Left ventricle myocardium inferior (tissue), 1 donor: ENCODE results near the gene FOXB1. TPM values are rescaled to one million over a fixed set of nuclear protein-coding genes. Genes with fewer than 3 reads are reported as not detected.

Source experiments
- DNase-seq: peaks from one replicate; pipeline ENCODE4 v3.0.0-alpha.2; 2020
- H3K27ac ChIP-seq: fragments of 200-600 bp; replicated peaks from 2 replicates; pipeline ENCODE4 v1.8.0; 2021
- H3K27me3 ChIP-seq: fragments of 200-600 bp; 2 replicates; pipeline ENCODE4 v1.8.0; 2021; ENCODE audit warnings: low read depth
- H3K36me3 ChIP-seq: fragments of 200-600 bp; 2 replicates; pipeline ENCODE4 v1.8.0; 2021
- H3K4me1 ChIP-seq: fragments of 200-600 bp; 2 replicates; pipeline ENCODE4 v1.8.0; 2021
- H3K4me3 ChIP-seq: fragments of 200-600 bp; 2 replicates; pipeline ENCODE4 v1.8.0; 2021; ENCODE audit warnings: mild to moderate bottlenecking, moderate library complexity
- H3K9me3 ChIP-seq: fragments of 200-600 bp; replicated peaks from 2 replicates; pipeline ENCODE4 v1.8.0; 2021
- intact Hi-C: fragments of 100-400 bp; cut with micrococcal nuclease; formaldehyde crosslinking; loops from one replicate; pipeline ENCODE4 v1.11.0; 2022
- total RNA-seq: library from RNA; stranded (reverse); fragmentation: NEBNext Ultra II Directional; extraction: Animal tissue kit (Norgen Biotek cat#: 25700); gene quantifications from one replicate; pipeline ENCODE4 v1.2.1, GENCODE V29; 2021
- TF ChIP-seq, protein P1 (sequence below): fragments of 200-600 bp; IDR thresholded peaks from 2 replicates; pipeline ENCODE4 v1.8.0; 2021; ENCODE audit warnings: antibody characterized with exemption, mild to moderate bottlenecking, borderline replicate concordance
- donor health status: DM: no; HTN: yes; CAD: no; lungs with severe emphysema.

Gene FOXB1
- total RNA-seq, 1 donor from 2014 or later: not detected

DNA sequence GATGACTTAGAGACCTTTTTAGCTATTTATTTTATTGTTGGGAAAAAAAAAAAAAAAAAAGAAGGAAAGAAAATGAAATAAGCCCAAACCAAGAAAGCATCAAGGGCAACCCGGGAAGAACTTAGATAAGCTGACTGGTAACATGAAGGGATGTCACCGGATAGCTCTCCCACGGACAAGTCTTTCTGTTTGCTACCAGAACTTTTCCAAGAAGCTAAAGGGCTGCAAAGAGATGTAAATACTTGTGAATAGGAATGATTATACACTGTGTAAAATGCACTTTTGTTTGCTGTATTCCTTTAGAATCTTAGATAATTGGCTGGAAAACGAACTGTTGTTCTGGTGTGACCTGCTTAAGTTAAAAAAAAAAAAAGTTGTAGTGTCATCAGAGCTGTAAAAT is 2.8 kb downstream of the FOXB1 start:
- TF ChIP-seq, protein P1, sequence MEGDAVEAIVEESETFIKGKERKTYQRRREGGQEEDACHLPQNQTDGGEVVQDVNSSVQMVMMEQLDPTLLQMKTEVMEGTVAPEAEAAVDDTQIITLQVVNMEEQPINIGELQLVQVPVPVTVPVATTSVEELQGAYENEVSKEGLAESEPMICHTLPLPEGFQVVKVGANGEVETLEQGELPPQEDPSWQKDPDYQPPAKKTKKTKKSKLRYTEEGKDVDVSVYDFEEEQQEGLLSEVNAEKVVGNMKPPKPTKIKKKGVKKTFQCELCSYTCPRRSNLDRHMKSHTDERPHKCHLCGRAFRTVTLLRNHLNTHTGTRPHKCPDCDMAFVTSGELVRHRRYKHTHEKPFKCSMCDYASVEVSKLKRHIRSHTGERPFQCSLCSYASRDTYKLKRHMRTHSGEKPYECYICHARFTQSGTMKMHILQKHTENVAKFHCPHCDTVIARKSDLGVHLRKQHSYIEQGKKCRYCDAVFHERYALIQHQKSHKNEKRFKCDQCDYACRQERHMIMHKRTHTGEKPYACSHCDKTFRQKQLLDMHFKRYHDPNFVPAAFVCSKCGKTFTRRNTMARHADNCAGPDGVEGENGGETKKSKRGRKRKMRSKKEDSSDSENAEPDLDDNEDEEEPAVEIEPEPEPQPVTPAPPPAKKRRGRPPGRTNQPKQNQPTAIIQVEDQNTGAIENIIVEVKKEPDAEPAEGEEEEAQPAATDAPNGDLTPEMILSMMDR: no peak
- Histone ChIP-seq H3K4me3 (peak overlapping the region; percentile 64), H3K4me1 (peaks cover 31% of the 10 kb centered on the region), H3K36me3 (no peaks in the 10 kb centered on the region), H3K27me3 (peaks cover 100% of the 10 kb centered on the region), H3K27ac (no peak overlapping the region), H3K9me3 (no peaks in the 10 kb centered on the region)
- no peak for DNase-seq
- intact Hi-C loops: no loop called here

DNA sequence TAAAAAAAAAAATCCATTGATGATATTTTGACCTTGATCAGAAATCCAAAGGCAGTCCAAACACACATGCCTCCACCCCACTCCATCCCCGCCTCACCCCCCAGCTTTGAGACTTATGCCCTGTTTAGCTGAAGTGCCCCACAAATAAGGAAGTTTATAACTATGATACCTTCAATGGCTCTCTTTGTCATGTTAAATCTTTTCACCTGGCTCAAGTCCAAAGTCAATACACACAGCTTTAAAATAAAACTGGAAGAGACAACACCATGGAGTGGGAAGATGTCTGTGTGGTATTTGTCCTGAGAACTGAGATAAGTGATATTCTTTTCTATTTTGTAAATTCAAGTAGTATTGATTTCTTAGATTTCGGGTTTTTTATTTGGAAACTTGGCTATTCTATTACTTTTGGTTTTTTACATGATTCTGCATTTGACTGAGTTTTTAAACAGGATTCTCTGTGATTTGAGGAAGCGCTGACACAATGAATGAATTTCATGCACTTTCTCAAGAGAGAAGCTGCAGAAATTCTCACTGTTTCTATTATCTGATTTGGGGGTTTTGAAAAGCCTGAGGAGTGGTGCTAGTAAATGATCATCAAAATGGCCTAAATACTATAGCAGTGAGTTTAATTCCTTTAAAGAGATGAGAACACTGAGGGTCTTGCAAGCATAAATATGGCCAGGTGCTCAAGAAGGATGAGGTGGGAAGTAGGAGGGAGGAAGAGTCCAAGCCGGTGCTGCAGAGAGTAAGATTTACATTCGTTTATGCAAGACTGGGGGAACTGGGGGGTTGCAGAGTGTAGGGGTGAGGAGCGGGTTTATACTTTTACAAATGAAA is 5.2 kb downstream of the FOXB1 start:
- DNase-seq: no peak
- intact Hi-C loops: no loop called here
- no peak overlapping the region for H3K4me3 ChIP-seq
- H3K36me3 ChIP-seq: no peaks in the 10 kb centered on the region
- no peak overlapping the region for H3K27ac ChIP-seq
- no peaks in the 10 kb centered on the region for H3K9me3 ChIP-seq
- peaks cover 100% of the 10 kb centered on the region for H3K27me3 ChIP-seq
- H3K4me1 ChIP-seq: peaks cover 25% of the 10 kb centered on the region
- TF ChIP-seq, protein P1: no peak

DNA sequence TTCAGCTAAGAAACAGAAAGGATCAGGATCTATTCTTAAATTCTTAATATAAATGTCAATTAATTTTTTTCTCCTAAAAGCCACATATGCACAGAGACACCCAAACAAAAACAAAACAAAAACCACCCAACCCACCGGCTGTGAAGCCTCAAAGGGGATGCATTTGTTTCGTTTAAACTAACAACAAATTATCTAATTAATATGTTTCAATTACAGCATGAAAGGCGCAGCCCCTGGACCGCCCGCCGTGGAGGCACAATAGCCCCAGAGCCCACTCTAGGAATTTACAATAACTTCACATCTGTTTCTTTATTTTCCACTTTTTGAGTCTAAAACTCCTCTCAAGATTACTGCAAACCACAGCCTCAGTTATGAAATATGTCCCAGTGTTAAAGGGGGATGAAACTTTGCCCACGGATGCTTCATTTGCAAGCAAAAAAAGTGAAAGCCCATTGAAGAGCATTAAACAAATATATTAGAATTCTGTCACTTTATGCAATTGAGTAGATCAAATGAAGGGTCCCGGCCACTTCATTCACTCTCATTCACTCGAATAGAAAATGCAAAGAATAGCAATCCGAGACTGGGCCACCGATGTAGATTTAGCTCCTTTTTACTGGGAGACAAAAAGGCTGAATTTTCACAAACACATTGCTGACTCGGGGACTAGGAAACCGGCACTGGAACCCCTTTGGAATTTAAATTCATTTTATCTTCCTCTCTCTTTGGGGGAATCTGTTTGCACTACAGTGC is 6.0 kb downstream of the FOXB1 start:
- Histone ChIP-seq H3K27me3 (peaks cover 100% of the 10 kb centered on the region), H3K9me3 (no peaks in the 10 kb centered on the region), H3K27ac (no peak overlapping the region), H3K4me1 (peaks cover 16% of the 10 kb centered on the region), H3K4me3 (no peak overlapping the region), H3K36me3 (no peaks in the 10 kb centered on the region)
- no peak for DNase-seq
- intact Hi-C loops: no loop called here
- TF ChIP-seq, protein P1: no peak

DNA sequence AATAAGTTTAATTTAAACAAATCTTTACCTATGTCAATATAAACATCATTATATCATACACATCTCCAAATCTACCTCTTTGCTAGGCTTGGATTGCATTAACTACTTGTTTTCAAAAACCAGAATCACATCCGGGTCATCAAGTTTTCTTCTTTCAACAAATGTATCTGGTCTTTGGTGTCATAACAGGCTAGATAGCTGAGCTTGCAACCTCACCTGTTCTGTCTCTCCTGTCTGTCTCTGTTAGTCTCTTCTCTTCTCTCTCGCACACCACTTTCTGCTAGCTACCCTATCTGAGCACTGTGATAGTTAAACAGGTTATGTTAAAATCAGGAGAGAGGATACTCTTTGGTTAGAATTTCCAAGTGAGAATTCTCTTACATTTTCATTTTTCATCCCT is 6.7 kb downstream of the FOXB1 start:
- Histone ChIP-seq H3K36me3 (no peaks in the 10 kb centered on the region), H3K27ac (no peak overlapping the region), H3K9me3 (no peaks in the 10 kb centered on the region), H3K4me1 (peaks cover 9% of the 10 kb centered on the region), H3K27me3 (peaks cover 100% of the 10 kb centered on the region), H3K4me3 (no peak overlapping the region)
- intact Hi-C loops: no loop called here
- TF ChIP-seq, protein P1: no peak
- DNase-seq: no peak

DNA sequence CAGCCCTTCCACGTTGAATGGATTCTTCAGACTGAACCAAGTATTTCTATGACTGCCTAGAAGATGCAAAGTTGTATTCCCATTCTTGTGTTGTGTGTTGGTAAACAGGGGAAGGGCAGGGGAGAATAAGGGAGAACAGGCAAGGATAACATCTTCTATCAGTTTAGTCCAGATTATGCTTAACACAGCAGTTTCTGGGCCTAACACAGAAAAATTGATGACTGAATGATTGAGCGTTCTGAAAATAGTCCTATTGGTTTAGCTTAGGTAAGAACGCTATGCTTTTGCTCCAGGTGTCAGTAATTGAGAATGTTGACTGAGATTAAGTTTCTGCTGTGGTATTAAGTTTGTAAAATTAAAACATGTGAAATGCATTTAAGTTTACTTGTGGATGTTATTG is 8.6 kb downstream of the FOXB1 start:
- Histone ChIP-seq H3K4me3 (no peak overlapping the region), H3K27me3 (peaks cover 100% of the 10 kb centered on the region), H3K36me3 (no peaks in the 10 kb centered on the region), H3K27ac (no peak overlapping the region), H3K4me1 (no peaks in the 10 kb centered on the region), H3K9me3 (peaks cover 6% of the 10 kb centered on the region)
- DNase-seq: no peak
- intact Hi-C loops: no loop called here
- TF ChIP-seq, protein P1: no peak
